Measurements from ENCODE around the gene SARS2.

The SARS2 gene

DNA sequence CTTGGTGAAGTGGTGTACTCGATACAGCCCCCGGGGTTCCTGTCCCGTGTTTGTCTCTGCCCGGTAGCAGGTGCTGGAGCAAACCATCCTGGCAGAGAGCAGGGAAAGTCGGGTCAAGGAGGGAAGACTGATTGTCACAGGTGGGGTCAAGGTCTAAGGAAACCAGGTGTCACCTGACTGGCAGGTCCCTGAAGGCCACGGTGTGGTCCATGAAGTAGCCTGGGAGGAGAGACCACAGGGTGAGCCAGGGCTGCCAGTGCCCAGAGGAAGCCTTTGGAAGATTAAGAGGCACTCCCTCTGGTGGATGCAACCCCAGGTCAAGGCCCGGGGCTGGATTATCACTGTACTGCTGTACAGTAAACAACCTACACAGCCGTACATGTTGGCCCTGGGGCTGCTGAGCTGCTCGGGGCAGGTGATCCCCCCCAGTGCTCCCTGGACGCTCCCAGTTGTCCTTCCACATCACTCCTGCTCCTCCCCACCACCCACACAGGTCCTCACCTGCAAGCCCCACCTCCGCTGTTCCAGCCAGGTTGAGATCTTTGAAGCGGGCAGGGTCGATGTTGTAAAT lies 12.6 kb downstream of the SARS2 start:
- no peak for DNase-seq (ENCODE audit: low read depth in 2 of 2)

DNA sequence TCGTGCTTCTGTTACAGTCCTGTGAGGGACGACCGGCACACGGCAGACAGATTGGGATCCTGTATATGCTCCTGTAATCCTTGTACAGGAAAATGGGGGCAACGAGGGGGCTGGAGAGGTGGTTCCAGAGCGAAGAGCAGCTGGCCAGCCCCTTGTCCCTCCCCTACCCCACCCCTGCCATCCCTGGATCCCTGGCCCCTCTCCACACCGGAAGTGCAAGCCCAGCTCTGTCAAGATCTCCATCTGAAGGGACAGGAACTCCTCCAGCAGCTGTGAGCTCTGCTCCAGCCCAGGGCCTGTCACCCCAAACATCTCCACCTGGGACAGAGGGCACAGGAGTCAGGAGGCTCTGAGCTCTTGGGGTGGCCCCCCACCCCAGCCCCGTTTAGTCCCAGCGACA lies 13.0 kb downstream of the SARS2 start:
- no peak for DNase-seq (ENCODE audit: low read depth in 2 of 2)

DNA sequence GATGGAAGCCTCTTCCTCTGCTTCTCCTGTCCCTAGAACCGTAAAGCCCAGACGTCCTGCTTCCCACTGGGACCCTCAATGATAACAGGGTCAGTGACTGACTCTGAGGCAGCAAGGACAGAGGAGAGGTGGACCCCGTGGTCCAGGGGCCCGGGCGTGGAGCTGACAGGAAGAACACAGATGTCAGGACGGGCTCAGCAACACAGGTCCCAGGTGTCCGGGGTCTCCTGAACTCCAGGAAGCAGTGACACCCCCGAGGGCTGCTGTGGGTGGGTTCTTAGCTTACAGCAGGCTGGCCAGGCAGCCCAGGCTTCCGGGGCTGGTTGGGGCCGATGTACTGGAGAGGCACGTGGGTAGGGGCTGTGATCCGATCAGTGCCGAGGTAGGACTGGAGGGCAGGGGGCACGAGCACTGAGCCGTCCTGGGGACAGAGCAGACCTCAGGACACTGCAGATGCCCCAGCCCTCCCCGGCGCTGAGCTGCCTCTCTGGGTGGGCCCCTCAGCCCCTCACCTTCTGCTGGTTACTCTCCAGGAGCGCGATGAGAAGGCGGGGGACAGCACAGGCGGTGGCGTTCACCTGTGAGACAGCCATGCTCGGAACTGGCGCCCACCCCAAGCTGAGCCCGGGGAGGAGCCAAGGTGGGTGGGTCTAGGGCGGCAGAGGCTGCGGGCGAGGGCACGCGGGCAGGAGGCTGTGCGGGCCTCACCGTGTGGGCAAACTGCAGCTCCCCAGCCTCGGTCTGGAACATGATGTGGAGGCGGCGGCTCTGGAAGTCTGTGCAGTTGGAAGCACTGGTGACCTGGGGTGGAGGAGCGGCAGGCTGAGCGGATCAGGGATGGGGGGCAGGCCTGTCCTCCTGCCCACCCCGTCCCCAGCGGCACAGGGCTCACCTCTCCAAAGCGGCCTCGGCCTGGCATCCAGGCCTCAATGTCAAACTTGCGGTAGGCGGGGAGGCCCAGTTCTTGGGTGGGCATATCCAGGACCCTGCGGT lies 14.9 kb downstream of the SARS2 start:
- no peak for DNase-seq (ENCODE audit: low read depth in 2 of 2)

GRCh38 chr19:38913958-38914357 lies 16.6 kb downstream of the SARS2 start:
- DNase-seq (ENCODE audit: low read depth in 2 of 2), result no peak

- no peak for DNase-seq (ENCODE audit: low read depth in 2 of 2)
Measured at GRCh38 chr19:38912600-38913514, 17.7 kb downstream of the SARS2 start.

DNA sequence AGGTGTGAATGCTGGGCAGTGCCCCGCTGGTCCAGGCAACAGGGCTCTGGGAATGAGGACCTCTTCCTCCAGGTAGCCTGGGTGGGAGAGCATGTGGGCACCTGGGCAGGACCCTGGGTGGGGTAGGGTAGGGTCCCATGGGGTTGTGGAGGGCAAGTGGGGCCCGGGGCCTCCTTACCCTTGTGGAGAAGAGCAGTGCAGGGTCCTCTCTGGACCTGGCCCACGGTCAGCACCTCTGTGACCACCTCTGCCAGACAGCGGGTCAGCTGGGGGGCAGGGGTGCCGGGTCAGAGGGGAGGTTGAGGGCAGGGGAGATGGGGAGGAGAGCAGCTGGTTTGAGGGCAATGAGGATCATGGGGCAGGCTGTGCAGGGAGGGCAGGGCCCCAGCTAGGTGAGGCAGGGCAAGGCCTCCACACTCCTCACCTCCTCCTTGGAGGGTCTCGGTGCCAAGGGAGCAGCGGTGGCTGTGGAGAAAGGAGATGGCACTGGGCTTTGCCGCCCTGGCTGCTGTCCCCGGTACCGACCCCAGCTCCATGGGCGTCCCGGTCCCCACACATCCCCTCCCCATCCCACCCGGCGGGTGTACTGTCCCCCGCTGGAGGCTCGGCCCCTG lies 19.1 kb downstream of the SARS2 start:
- no peak for DNase-seq (ENCODE audit: low read depth in 2 of 2)

- DNase-seq (ENCODE audit: low read depth in 2 of 2), result no peak
Measured at GRCh38 chr19:38910488-38910887, 20.1 kb downstream of the SARS2 start.

- DNase-seq (ENCODE audit: low read depth in 2 of 2), result no peak
Measured at GRCh38 chr19:38908911-38909310, 21.7 kb downstream of the SARS2 start.

- no peak for DNase-seq (ENCODE audit: low read depth in 2 of 2)
Measured at GRCh38 chr19:38907670-38908069, 22.9 kb downstream of the SARS2 start.

GRCh38 chr19:38907227-38907626 lies 23.3 kb downstream of the SARS2 start:
- no peak for DNase-seq (ENCODE audit: low read depth in 2 of 2)

- no peak for DNase-seq (ENCODE audit: low read depth in 2 of 2)
Measured at GRCh38 chr19:38905620-38906019, 24.9 kb downstream of the SARS2 start.

DNA sequence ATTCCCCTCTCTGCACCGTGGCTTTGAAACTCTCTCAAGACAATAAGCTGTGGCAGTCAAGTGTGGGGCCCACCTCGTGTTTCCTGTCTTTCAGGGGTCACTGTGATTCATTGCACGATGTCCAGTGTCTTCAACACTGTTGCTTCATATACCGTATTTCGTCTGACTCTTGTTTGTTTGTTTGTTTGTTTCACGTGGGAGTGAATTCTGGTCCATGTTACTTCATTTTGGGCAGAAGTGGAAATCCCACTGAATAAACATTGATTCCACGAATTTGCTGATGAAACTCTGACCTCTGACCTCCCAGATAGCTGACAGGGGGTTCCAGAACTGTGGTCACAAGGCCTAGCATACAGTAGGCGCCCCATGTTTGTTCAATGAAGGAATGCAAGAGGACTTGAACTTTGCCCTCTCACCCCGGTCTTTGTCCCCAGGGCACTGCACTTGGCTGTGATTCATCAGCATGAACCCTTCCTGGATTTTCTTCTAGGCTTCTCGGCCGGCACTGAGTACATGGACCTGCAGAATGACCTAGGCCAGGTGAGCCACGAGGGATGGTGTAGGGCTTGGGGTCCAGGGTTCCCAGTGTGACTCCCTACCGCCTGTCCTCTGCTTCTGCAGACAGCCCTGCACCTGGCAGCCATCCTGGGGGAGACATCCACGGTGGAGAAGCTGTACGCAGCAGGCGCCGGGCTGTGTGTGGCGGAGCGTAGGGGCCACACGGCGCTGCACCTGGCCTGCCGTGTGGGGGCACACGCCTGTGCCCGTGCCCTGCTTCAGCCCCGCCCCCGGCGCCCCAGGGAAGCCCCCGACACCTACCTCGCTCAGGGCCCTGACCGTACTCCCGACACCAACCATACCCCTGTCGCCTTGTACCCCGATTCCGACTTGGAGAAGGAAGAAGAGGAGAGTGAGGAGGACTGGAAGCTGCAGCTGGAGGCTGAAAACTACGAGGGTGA lies 25.7 kb downstream of the SARS2 start:
- no peak for DNase-seq (ENCODE audit: low read depth in 2 of 2)

DNA sequence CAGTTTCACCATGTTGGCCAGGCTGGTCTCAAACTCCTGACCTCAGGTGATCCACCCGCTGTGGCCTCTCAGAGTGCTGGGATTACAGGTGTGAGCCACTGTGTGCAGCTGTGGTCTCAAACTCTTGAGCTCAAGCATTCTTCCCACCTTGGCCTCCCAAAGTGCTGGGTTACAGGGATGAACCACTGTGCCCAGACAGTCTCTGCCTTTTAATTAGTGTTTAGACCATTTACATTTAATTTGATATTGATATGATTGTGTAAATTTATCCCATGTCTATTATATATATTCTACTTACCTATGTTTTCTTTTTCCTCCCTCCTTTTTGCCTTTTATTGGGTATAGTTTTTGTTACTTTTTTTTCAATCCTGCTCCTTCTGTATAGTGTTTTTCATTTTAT lies 28.9 kb downstream of the SARS2 start:
- DNase-seq (ENCODE audit: low read depth in 2 of 2), result no peak

GRCh38 chr19:38900743-38901190 lies 29.8 kb downstream of the SARS2 start:
- DNase-seq (ENCODE audit: low read depth in 2 of 2), result no peak

DNA sequence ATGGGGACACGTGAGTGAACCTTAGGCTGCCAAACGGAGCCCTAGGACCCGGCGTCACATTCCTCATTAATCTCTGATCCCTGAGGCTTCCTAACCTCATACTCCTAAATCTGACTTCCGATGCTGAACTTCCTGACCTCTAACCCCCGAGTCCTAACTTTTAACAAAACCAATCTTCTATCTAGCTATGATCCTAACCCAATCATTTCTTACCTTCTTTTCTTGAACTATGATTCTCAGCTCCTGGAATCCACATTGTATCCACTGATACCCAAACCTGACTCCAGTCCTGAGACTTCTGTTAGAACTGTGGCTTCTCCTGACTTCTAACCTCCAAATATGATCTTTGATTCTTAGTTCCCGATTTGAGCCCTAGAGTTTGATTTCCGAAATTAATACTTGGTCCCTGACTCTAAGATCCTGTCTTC lies 30.3 kb downstream of the SARS2 start:
- no peak for DNase-seq (ENCODE audit: low read depth in 2 of 2)

- DNase-seq (ENCODE audit: low read depth in 2 of 2), result peak; percentile 99
Measured at GRCh38 chr19:38899447-38900201, 30.9 kb downstream of the SARS2 start, which contains the start of the genes NFKBIB and SIRT2. TSS of gene NFKBIB (plus strand) at chr19:38899969. CDS start at chr19:38900033, 64 bp downstream. TSS of gene SIRT2 (minus strand) at chr19:38899618. CDS start at chr19:38899521, 97 bp downstream.

GRCh38 chr19:38898788-38899446 lies 31.6 kb downstream of the SARS2 start:
- DNase-seq (ENCODE audit: low read depth in 2 of 2), result no peak

DNA sequence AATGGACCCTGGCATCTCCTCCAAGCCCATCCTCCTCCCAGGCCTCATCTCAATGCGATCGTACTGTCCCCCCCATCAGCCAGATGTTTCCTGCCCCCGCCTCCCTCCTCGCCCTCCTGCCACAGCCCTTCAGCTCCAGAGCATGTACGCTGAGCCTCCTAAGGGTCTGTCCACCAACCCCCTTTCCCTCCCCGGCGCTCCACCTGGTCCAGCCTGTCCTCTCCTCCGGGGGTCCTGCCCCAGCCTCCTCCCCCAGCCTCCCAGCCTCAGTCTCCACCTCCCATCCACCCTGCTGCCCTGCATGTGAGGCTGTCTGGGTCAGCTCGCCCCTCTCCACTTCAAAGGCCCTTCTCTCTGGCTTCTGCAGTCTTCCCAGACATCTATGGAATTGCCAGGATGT lies 35.6 kb downstream of the SARS2 start:
- DNase-seq (ENCODE audit: low read depth in 2 of 2), result no peak

DNA sequence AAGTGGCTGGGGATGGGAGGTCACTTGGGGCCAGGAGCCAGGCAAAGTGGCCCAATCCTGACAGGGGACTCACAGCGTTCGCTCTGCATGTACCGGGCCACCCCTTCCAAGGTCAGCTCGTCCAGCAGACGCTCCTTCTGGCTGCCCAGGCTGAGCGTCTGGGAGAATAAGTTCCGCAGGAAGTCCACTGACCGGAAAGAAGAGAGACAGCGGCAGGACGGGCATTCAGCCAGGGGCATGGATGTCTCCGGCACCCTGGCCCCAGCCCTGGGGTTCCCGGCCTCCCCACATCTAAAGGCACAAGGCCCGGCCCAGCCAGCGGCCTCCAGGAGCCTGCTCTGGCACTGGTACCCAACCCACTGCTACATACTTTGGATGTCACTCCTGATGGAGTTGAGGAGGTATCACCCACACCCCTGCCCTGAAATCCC lies 37.2 kb downstream of the SARS2 start:
- DNase-seq (ENCODE audit: low read depth in 2 of 2), result no peak
